HG03521 (cell line): ENCODE data around the gene SYCE1.
"Not testable (repeated sequence)": the region's sequence is repeated elsewhere in the genome, so short reads cannot be mapped to it uniquely, and the experiment has no call there.

Experiments used
- ATAC-seq: cut with Tn5 transposase; IDR thresholded peaks from one replicate; pipeline ENCODE4 v1.9.1; 2021; ENCODE audit warnings: mild to moderate bottlenecking, moderate library complexity; ENCODE audit not compliant: unreplicated experiment

The SYCE1 gene

GRCh38 chr10:133565441-133566294 is at the start of gene SYCE1:
Gene SYCE1 (minus strand): TSS chr10:133565583. CDS start chr10:133565529, 54 bp downstream.
- no peak for ATAC-seq

- ATAC-seq = no peak
These were observed 49.6 kb upstream of the SYCE1 start for GRCh38 chr10:133614830-133615580.

GRCh38 chr10:133613699-133614098 is 48.3 kb upstream of the SYCE1 start:
- no peak for ATAC-seq

- no peak for ATAC-seq
These were observed 45.7 kb upstream of the SYCE1 start for GRCh38 chr10:133611079-133611478.

- no peak for ATAC-seq
These were observed 43.5 kb upstream of the SYCE1 start for GRCh38 chr10:133608855-133609254.

GRCh38 chr10:133603434-133603833 is 38.1 kb upstream of the SYCE1 start:
- not testable (repeated sequence) for ATAC-seq

GRCh38 chr10:133600657-133601056 is 35.3 kb upstream of the SYCE1 start:
- ATAC-seq = no peak

- not testable (repeated sequence) for ATAC-seq
These were observed 34.5 kb upstream of the SYCE1 start for GRCh38 chr10:133599869-133600268.

GRCh38 chr10:133592716-133593115 is 27.3 kb upstream of the SYCE1 start:
- ATAC-seq = no peak

- ATAC-seq = no peak
These were observed 25.6 kb upstream of the SYCE1 start for GRCh38 chr10:133590970-133591359.

GRCh38 chr10:133590226-133590969 is 25.0 kb upstream of the SYCE1 start:
- no peak for ATAC-seq

- not testable (repeated sequence) for ATAC-seq
These were observed 11.7 kb upstream of the SYCE1 start for GRCh38 chr10:133577037-133577436.

- not testable (repeated sequence) for ATAC-seq
These were observed 8.1 kb upstream of the SYCE1 start for GRCh38 chr10:133573460-133573859.

- ATAC-seq = not testable (repeated sequence)
These were observed 6.7 kb upstream of the SYCE1 start for GRCh38 chr10:133572055-133572454.

- not testable (repeated sequence) for ATAC-seq
These were observed 4.4 kb upstream of the SYCE1 start for GRCh38 chr10:133569801-133570200.

GRCh38 chr10:133568831-133569527 is 3.6 kb upstream of the SYCE1 start:
- ATAC-seq = not testable (repeated sequence)

GRCh38 chr10:133568287-133568614 is 2.9 kb upstream of the SYCE1 start:
- no peak for ATAC-seq

GRCh38 chr10:133567609-133568286 is 2.4 kb upstream of the SYCE1 start:
- no peak for ATAC-seq

- ATAC-seq = no peak
These were observed 1.7 kb upstream of the SYCE1 start for GRCh38 chr10:133567119-133567518.

- ATAC-seq = no peak
These were observed 567 bp downstream of the SYCE1 start for GRCh38 chr10:133564816-133565215.
